HG03520 (cell line): ENCODE data around the gene TEX22.

Experiments used
- ATAC-seq: cut with Tn5 transposase; IDR thresholded peaks from one replicate; pipeline ENCODE4 v1.9.1; 2021; ENCODE audit warnings: mild to moderate bottlenecking, moderate library complexity; ENCODE audit not compliant: unreplicated experiment

TEX22 gene

DNA sequence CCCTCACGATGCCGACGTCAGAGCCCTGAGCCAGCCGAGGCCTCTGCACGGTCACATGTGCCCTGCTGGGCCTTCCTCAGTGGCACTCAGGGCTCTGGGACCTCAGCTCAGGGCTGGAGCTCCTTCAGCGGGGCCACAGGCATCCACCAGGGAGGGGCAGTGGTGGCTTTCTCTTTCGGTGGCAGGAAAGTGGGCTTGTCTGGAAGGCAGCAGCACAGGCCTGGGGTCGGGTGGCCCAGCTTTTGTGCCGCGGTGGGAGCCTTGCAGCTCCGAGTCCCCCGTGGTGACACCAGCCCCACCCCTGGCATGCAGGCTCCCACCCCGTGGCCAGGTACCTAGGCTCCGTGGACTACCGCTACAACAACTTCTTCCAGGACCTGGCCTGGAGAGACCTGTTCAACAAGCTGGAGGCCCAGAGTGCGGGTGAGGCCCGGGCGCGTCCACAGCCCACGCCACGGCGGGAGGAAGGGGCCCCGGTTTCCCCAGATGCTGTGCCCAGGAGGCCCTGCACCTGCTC is 14.2 kb upstream of the TEX22 start:
- no peak for ATAC-seq

DNA sequence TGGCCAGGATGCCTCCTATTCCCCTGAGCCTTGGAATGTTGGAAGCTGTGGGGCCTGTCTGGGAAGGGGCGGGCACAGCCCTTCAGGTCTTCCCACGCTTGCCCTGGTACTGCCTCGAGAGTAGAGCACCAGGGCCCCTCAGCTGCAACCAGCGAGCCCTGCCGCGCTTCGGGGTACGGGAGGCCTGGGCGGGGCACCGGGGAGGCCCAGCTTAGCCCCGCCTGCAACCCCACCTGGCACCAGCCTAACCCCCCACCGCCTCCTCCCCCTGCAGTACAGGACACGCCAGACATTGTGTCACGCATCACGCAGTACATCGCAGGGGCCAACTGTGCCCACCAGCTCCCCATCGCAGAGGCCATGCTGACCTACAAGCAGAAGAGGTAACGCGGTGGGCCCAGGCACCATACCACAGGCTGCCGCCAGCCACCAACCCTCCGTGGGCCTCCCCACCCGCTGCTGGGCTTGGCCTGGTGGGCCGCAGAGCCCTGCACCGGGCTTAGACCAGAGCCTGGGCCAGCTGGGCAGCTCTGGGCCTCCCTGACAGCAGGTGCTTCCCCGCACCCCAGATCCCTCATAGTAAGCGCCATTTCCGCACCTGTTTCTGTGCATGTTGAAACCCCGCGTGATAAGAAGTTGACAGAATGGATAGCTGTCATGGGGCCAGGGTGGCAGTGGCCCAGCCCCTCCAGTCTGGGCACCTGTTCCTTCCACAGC is 13.6 kb upstream of the TEX22 start:
- no peak for ATAC-seq

DNA sequence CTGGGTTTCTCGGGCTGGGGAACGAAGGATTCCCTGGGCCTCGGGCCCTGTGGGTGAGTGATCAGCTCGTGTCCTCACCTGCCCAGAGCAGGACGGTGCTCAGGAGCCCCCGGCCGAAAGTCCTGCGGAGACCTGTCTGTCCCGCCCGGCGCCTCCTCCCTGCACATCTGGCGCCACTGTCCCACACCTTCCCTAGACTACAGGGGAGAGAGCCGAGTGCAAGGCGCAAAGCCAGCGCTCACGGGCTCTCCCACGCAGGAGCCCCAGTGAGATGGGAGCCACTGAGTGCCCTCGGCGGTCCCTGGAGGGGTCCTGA is 13.1 kb upstream of the TEX22 start:
- ATAC-seq = no peak

DNA sequence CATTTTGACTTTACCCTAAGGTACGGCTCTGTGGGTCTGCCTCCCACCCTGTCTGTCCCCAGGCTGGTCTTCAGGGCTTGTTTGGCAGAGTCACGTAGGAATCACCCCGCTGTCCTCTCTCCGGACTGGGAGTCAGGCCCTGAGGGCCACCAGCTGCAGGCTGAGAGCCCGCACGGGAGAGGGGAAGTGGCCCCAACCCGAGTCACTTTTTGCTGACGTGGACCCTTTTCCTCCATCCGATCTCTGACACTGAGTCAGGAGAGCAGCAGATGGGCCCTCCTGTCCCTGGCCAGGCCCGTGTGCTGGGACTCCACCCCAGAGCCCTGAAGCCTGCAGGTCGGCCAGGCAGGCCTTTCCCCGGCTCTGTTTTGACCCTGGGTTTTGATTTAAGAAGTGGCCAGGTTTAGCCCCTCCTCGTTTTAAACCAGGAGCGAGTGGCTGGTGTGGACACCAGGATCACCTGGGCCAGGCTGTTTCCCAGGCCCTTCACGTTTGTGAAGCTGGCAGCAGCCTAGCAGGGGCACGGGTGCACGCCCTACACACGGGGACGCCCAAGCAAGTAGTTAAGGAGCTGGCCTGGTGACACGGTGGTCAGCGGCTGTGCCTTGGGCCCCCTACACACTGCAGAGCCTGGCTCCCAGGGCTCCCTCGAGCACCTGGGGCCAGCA is 12.5 kb upstream of the TEX22 start:
- ATAC-seq = no peak

DNA sequence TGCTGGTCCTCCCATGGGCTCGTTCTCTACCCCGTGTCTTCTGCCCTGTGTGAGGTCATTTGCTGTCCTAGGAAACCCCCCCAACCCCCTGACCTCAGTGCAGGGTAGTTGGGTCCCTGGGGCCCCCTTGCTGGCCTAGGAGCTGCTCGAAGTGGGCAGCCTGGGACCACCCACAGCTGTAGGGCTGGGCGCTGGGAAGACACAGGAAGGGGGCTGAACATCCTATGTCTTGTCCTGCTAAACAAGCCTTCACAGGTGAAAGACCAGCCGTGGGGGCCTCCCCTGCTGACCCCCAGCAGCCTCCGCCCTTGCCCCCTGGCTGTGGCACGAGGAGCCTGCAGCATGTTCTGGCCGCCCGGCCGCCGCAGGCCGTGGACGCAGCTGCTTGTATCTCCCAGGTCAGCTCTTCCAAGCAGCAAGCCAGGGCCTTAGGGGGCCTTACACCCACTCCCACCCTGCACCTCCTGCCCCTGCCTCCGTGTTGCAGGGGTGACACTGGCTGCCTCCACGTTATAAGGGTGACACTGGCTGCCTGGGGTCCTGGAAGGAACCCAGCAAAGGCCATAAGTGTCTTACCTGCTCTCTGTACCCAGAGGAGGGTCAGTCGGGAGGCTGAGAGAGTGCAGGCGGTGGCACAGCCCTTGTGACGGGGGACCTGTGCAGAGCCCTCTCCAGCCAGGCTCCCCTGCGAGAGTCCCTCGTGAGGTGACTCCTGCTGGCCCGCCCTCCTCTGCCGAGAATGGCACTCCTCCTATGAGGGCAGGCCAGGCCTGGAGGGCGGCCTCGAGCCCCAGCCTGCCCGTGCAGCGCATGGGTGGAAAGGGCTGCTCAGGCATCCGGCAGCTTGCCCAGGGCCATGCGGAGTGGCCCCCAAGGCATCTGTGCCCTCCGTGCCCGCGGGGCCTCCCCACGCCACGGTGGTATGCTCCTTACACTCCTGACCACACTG is 11.5 kb upstream of the TEX22 start:
- no peak for ATAC-seq

DNA sequence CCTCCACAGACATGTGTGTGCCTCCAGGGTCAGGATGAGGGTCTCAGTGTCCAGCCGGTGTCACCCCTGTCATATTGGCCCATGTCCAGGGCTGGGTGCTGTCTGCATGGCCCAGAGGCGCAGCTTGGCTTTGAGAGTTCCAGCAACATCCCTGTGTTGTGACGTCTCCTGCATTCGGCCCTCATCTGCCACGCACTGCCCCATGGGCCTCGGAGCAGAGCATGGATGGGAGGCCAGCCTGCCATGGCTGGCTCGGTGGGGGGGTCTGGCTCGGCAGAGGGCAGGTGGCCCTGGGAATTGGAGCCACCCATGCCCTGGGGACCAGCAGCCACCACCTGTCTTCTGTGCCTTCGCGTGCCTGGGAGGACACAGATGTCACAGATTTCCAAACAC is 10.8 kb upstream of the TEX22 start:
- ATAC-seq = no peak

DNA sequence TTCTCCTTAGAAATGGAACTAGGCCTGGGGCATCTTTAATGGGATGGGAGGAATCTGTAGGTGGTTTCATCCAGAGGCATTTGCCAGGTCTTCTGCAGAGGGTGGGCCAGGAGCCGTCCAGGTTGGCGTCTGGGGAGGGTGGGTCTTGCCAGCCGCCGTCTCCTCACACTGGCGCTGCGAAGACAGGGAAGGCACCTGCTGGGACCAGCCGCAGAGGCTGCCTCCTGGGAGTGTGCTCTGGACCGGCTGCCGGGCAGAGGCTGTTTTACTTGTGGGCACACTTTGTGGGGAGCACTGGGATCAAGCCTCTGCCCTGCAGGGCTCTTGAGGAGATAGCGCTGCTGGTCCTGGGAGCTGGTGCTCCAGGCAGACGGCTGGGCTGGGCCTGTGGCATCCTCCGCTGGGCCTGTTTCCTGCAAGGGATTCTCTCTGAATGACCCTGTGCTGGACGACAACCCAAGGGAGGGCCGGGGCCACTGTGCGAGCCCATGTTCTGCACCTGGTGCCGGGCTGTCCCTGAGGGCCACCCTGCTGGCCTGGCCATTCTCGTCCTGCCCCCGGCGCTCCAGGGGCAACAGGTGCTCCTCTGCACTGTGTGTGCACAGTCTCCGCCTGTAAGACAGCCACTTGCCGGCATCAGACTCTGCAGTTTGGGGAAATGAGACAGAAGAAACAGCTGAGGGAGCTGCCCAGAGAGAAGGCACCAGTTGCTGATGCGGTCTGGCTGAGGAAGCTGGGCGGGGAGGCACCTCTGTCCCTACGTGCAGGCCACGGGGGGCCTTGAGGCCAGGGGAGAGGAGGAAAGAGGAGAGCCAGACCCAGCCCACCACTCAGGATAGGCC is 10.0 kb upstream of the TEX22 start:
- no peak for ATAC-seq

DNA sequence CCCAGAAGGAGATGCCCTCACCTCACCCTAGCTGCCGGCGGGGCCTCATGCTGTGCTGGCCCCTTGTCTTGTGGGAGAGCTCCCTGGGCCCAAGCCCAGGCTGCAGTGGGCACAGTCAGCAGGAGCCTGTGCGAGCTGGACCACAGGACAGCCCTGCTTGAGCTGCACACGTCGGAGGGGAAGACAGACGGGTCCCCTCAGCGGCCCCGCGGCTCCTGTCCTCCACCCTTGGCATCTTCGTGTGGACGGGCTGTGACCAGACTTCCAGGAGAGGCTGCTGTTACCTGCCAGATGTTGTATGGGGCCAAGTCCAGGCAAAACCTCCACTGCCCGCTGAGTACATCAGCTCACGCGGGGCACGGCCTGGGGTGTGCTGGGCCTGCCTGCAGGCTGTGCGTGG is 9.4 kb upstream of the TEX22 start:
- no peak for ATAC-seq

DNA sequence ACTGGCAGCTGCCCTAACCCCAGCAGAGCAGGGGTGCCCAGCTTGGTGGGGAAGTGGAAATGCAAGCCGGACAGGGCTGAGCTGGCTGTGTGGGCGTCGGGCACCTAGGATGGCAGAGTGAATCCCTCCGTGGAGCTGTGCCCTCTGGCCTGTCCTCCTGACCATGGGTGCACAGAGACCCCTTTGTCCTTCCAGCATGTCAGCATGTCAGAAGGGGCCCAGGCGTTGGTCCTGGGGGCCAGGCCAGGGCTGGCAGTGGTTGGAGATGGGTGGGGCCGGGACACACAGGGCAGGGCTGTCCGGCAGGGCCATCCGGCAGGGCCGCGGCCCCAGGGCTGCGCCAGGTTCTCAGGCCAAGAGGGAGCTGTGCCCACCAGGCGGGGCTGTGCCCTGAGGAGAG is 8.8 kb upstream of the TEX22 start:
- ATAC-seq = no peak

DNA sequence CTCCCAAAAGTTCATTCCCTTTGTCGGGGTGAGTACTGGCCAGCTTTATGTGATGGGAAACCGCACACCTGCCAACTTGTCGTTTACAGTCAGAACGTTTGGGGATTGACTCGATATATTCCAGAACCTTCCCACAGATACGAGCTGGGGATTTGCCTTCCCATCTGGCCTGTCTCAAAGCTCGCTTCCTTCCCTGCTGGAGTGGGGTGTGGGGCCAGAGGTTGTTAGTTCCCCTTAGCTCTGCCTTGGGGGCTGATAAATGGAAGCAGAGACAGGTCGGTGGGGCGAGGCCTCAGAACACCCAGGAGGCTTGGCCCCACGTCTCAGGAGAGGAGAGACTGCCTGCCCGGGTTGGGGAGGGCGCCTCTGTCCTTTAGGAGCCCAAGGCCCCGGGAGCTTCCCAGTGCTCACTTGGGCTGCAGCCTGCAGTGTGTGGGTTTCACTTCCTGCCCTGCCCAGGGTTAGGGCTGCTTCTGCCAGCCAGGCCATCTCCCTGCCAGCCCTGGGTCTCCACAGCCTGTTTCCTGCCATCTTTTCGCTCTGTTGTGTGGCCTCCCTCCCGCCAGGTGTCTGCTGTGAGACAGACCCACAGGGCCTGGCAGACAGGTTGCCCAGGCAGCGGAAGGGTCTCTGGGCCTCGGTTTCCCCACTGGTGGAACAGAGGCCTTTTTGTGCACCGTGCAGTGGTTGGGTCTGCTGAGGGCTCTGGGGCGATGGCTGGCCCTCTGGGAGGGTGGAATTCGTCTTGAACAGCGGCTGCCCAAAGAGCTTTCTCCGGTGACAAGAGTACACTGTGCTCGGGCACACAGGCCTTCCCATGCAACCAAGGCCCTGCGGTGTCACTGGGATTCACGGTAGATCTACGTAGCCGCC is 8.1 kb upstream of the TEX22 start:
- no peak for ATAC-seq

DNA sequence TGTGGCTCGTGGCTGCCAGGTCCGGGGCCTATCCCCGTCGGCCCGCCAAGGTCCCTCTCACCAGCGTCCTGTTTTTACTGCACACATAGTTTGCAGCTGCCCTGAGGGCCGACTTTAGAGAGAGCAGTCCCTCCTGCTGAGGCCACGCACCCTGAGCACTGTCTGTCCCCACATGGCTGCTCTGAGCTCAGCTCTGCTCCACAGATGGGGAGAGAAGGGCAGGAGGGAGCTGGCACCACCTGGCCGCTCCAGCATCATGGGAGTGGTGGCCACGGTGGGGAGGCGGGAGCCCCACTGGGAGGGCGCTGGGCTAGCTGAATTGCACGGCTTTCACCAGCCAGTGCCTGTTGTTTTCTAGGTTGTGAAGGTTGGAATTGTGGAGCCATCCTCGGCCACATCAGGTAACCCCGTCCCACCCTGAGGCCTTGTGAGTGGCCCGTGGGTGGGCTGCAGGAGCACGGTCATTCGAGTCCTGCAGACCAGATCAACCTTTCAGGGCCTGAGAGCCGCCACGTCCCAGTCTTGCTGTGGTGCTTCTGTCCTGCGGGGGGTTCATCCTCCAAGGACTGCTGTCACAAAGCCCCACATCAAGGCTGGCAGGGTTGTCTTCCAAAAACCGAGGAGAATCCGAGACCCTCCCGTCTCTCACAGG is 7.4 kb upstream of the TEX22 start:
- no peak for ATAC-seq

DNA sequence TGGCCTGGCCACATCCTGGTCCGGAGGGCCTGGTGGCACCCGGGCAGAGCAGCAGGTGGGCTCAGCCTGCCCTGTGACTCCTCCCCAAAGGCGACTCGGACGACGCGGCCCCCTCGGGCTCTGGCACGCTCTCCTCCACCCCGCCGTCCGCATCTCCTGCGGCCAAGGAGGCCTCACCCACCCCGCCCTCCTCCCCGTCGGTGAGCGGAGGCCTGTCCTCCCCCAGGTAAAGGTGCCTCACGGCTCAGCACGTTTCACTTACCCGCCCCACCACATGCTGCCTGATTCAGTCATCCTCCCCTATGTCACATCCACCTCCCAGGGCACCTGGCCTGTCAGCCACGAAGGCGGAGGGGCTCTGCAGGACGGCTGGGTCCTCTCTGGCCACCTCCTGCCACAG is 6.8 kb upstream of the TEX22 start:
- ATAC-seq = no peak

DNA sequence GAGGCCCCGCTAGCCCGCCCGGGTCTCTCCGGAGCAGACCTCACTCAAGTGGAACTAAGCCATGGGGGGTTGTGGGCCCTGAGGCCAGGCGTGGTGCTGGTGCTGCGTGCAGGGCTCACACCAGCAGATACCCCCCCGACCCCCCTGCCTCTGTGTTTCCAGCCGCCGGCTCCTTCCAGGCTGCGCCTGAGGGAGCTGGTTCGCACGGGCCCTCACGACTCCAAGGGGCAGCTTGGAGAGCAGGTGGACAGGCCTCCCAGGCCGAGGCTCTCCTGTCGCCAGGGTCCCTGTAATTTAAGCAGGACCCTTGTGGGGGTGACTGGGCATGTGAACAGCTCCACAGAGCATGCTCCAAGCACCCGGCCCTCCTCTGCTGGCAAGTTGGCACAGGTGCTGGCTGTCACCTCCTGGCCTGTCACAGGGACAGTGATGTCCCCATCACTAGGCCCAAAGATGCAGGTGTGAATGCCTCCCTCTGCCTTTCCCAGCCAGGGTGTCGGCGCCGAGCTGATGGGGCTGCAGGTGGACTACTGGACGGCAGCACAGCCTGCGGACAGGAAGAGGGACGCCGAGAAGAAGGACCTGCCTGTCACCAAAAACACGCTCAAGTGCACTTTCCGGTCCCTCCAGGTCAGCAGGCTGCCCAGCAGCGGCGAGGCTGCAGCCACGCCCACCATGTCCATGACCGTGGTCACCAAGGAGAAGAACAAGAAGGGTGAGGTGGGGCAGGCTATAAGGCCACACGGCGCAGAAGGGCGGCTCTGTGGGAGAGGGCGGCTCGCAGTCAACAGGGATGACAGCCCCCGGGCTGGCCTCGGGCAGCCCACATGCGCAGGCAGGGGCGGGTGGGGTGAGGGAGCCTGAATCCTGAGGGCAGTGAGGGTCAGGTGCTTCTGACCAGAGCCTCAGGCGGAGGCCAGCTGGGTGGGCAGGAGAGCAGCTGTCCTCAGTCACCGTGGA is 5.9 kb upstream of the TEX22 start:
- no peak for ATAC-seq

DNA sequence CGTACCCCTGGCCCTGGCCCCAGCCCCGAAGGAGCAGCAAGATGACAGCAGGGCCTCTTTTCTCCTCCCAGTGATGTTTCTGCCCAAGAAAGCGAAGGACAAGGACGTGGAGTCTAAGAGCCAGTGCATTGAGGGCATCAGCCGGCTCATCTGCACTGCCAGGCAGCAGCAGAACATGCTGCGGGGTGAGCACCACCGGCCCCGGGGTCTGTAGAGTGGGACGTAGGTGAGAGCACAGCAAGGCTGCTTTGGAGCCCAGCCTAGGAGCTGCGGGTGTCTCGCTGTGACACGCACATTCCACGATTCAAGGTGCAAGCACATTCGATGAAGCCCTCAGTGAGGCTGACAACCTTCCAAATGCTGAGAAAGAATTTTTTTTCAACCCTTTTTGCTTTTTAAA is 5.2 kb upstream of the TEX22 start:
- ATAC-seq = no peak

DNA sequence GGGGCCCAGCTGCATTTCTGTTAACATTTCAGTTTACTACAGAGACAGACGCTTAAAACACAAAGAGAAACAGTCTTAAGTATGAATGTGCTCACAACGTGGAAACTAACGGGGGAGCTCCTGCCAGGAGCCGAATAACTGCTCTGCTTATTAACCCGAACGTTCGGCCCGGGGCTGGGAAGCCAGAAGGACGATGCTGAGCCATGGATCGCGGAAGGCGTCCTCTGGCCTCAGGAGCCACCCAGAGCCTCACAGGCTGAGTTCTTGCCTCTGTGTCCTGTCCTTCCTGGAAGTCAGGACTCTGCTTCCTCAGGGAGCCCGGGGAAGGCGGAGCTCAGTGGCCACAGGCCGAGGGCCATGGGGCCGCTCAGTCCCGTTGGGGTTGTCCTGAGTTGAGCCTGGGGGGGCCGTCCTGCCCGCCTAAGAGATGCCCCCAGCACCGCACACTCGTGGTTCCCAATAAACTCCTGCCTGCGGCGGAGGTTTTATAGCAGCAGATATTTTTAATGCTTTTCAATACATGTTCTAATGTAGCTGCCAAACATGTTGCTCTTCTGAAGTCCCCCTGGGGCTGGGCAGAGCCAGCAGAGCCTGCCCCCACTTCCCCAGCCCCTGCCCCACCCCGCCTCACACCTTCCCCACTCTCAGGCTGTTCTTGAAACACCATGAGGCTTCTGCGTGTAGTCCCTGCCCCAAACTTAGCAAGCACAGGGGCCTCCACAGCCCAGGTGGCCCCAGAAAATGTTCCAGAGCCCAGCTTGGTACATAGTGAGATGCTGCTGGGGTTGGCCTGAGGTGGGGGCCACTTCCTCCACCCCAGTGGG is 3.4 kb upstream of the TEX22 start:
- ATAC-seq = no peak

DNA sequence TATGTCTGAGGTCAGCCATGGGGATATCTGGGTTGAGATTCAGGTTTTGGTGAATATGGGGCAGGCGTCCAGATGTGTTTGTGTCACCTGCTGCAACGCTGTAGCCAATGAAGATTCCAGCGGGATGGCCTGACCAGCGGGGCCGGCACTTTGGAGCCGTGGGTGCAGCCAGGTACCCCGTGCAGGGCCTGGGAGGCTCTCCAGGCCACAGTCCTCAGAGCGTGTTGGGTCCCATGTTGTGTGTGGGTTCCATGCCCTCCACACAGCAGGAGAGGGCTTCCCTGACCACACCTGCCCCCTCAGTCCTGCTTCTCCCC is 2.8 kb upstream of the TEX22 start:
- ATAC-seq = no peak

DNA sequence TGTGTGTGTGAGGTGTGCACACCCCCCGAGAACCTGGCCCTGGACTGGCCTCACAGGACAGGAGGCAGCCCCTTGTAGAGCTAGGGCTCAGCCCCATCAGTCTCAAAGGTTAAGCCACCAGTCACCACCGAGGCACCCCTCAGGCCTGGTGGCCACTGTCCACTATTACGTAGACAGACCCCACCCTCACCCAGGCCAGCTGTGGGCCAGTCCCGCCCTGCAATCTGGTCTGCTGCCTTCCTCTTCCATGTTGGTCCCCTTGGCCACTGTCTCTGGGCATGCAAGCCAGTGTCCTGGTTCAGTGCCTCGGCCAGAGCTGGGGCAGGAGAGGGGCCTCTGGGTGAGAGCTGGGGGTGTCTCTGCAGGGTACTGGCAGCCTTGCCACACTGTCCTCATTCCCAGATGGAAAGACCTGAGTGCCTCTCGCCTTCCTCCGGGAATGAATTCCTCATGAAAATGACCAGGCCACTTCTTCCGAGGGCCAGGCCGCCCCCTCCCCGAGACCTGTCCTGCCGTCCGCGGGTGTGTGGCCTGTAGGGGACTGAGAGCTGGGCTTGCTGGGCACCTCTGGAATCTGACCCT is 897 bp upstream of the TEX22 start:
- ATAC-seq = no peak
